Keratinocyte (primary cell): Measurements from ENCODE around the gene FGGY. TPM values are rescaled to one million over a fixed set of nuclear protein-coding genes. Genes with fewer than 3 reads are reported as not detected.

Experiments used
- DNase-seq: peaks from one replicate; pipeline ENCODE4 v3.0.0-alpha.2; 2011; ENCODE audit warnings: low read depth, missing footprints, low spot score
- FAIRE-seq: peaks from 2 replicates; lab custom pipeline; 2011; peaks lifted over from hg19 to GRCh38; lab: Jason Lieb, UNC
- H2AFZ ChIP-seq: 2 replicates; pipeline ENCODE4 v1.6.0; 2012; ENCODE audit warnings: low read length, control low read depth, inconsistent platforms; ENCODE audit not compliant: control insufficient read depth
- H3K27ac ChIP-seq: 2 replicates; pipeline ENCODE4 v1.5.1; 2011; ENCODE audit warnings: low read length; ENCODE audit not compliant: control insufficient read depth, insufficient read depth
- H3K27me3 ChIP-seq: 3 replicates; pipeline ENCODE4 v1.6.0; 2011; ENCODE audit warnings: low read length; ENCODE audit not compliant: control insufficient read depth, insufficient read depth; ENCODE audit errors: extremely low read depth
- H3K36me3 ChIP-seq, 2 experiments: 2 replicates in 1 of 2; 3 replicates in 1 of 2; pipeline ENCODE4 v1.5.1; 2011; ENCODE audit warnings: low read length in 2 of 2, mild to moderate bottlenecking in 1 of 2; ENCODE audit not compliant: control insufficient read depth in 2 of 2, insufficient read depth in 2 of 2; ENCODE audit errors: extremely low read depth in 1 of 2
- H3K4me1 ChIP-seq: 3 replicates; pipeline ENCODE4 v1.5.1; 2011; ENCODE audit warnings: low read length; ENCODE audit not compliant: control insufficient read depth, insufficient read depth; ENCODE audit errors: extremely low read depth
- H3K4me2 ChIP-seq: 3 replicates; pipeline ENCODE4 v1.6.0; 2011; ENCODE audit warnings: low read depth, low read length; ENCODE audit not compliant: control insufficient read depth, insufficient read depth; ENCODE audit errors: extremely low read depth
- H3K4me3 ChIP-seq, 3 experiments: fragments of 200-600 bp in 1 of 3; sonication (generic) in 1 of 3; 2 replicates in 2 of 3; 3 replicates in 1 of 3; pipeline ENCODE4 v1.5.1; 2011 to 2016; ENCODE audit warnings: low read length in 3 of 3, mild to moderate bottlenecking in 3 of 3, control low read depth in 2 of 3, inconsistent platforms in 1 of 3, low read depth in 1 of 3, mixed read lengths in 1 of 3, mixed run types in 1 of 3, moderate library complexity in 1 of 3; ENCODE audit not compliant: control insufficient read depth in 2 of 3, insufficient read depth in 2 of 3; ENCODE audit errors: extremely low read depth in 1 of 3
- H3K79me2 ChIP-seq: 2 replicates; pipeline ENCODE4 v1.6.0; 2012; ENCODE audit warnings: low read length; ENCODE audit not compliant: control insufficient read depth, insufficient read depth
- H3K9ac ChIP-seq: 3 replicates; pipeline ENCODE4 v1.6.0; 2011; ENCODE audit warnings: low read length; ENCODE audit not compliant: control insufficient read depth, insufficient read depth; ENCODE audit errors: extremely low read depth
- H3K9me1 ChIP-seq: 3 replicates; pipeline ENCODE4 v1.6.0; 2011; ENCODE audit warnings: low read length; ENCODE audit not compliant: control insufficient read depth, insufficient read depth; ENCODE audit errors: extremely low read depth
- H3K9me3 ChIP-seq: 2 replicates; pipeline ENCODE4 v1.5.1; 2012; ENCODE audit warnings: low read depth, low read length; ENCODE audit not compliant: control insufficient read depth
- H4K20me1 ChIP-seq: 3 replicates; pipeline ENCODE4 v1.6.0; 2011; ENCODE audit warnings: low read length; ENCODE audit not compliant: control insufficient read depth, insufficient read depth; ENCODE audit errors: extremely low read depth
- CTCF ChIP-seq, 3 experiments: IDR thresholded peaks in 1 of 3; conservative IDR thresholded peaks in 1 of 3; optimal IDR thresholded peaks in 1 of 3; 2 replicates in 2 of 3; 3 replicates in 1 of 3; pipeline versions ENCODE3 to v1.5.1; 2011; ENCODE audit warnings: low read length in 3 of 3, mild to moderate bottlenecking in 3 of 3, moderate library complexity in 2 of 3, control low read depth in 1 of 3, inconsistent platforms in 1 of 3; ENCODE audit not compliant: insufficient read depth in 2 of 3; ENCODE audit errors: extremely low read depth in 1 of 3
- EZH2 ChIP-seq: IDR thresholded peaks from one replicate; pipeline ENCODE4 v1.6.1; 2012; ENCODE audit warnings: inconsistent platforms, mild to moderate bottlenecking, low read length, moderate library complexity
- dilution Hi-C: fragments of 300-500 bp; cut with MboI; formaldehyde crosslinking; loops from one replicate; pipeline ENCODE4 v1.7.0; 2020; ENCODE audit warnings: low sequenced_read_pairs; ENCODE audit not compliant: extremely low pct_ligation_motif_present
- polyA plus RNA-seq, 5 experiments: library from polyadenylated mRNA; depleted of rRNA in 3 of 5; stranded (reverse) in 3 of 5; stranded (forward) in 1 of 5; unstranded in 1 of 5; fragments of >200 nt; gene quantifications; 1 replicate in 1 of 5; 2 replicates in 3 of 5; 3 replicates in 1 of 5; pipeline versions ENCODE4 v1.2.1 to v1.2.3, GENCODE V29; 2011 to 2012; ENCODE audit warnings: missing spikeins in 2 of 5, low read depth in 1 of 5, low replicate concordance in 1 of 5

Gene FGGY
- polyA plus RNA-seq, 1 donor (not counting 4 experiments of a cell fraction or from before 2014, with no cell fraction given): 16.6 TPM

- Histone ChIP-seq H2AFZ (no peak overlapping the region), H3K27me3 (no peaks in the 10 kb centered on the region), H3K27ac (no peak overlapping the region), H3K36me3 (no peaks in the 10 kb centered on the region), H3K9me3 (no peaks in the 10 kb centered on the region), H3K4me2 (no peak overlapping the region), H3K4me3 (no peak overlapping the region), H4K20me1 (no peaks in the 10 kb centered on the region), H3K9ac (no peak overlapping the region), H3K9me1 (no peaks in the 10 kb centered on the region), H3K79me2 (no peaks in the 10 kb centered on the region), H3K4me1 (no peaks in the 10 kb centered on the region)
- FAIRE-seq (no peak), DNase-seq (no peak)
- TF ChIP-seq EZH2 (no peak), CTCF (optimal IDR thresholded peaks at IDR 0.05 in 1 of 3, IDR thresholded peaks at IDR 0.05 in 1 of 3, conservative IDR thresholded peaks at IDR 0.05 in 1 of 3; ENCODE audit: extremely low read depth in 1 of 3, insufficient read depth in 2 of 3, low read length in 3 of 3) (no peak)
- dilution Hi-C loops: no loop called here
Observed at GRCh38 chr1:59604191-59604590, 307.3 kb downstream of the FGGY start.

- no peaks in the 10 kb centered on the region for H3K9me3 ChIP-seq
- TF ChIP-seq EZH2 (no peak), CTCF (optimal IDR thresholded peaks at IDR 0.05 in 1 of 3, IDR thresholded peaks at IDR 0.05 in 1 of 3, conservative IDR thresholded peaks at IDR 0.05 in 1 of 3; ENCODE audit: extremely low read depth in 1 of 3, insufficient read depth in 2 of 3, low read length in 3 of 3) (no peak)
- no peak overlapping the region for H2AFZ ChIP-seq
- no peaks in the 10 kb centered on the region for H3K79me2 ChIP-seq
- no peaks in the 10 kb centered on the region for H4K20me1 ChIP-seq
- H3K9ac ChIP-seq: no peak overlapping the region
- H3K4me1 ChIP-seq: no peaks in the 10 kb centered on the region
- H3K4me3 ChIP-seq: no peak overlapping the region
- H3K27ac ChIP-seq: no peak overlapping the region
- FAIRE-seq (no peak), DNase-seq (no peak)
- no peaks in the 10 kb centered on the region for H3K9me1 ChIP-seq
- dilution Hi-C loops: no loop called here
- no peaks in the 10 kb centered on the region for H3K36me3 ChIP-seq
- H3K27me3 ChIP-seq: no peaks in the 10 kb centered on the region
- no peak overlapping the region for H3K4me2 ChIP-seq
Observed at GRCh38 chr1:59605184-59605583, 308.3 kb downstream of the FGGY start.
